Ishikawa (cell line): ENCODE data around the gene TNS3.

Experiments
- CEBPB ChIP-seq: IDR thresholded peaks from 2 replicates; pipeline ENCODE4 v1.6.1; 2012
- CREB1 ChIP-seq: IDR thresholded peaks from 2 replicates; pipeline ENCODE4 v1.6.1; 2012; ENCODE audit warnings: low read depth
- EP300 ChIP-seq: IDR thresholded peaks from 2 replicates; pipeline ENCODE4 v1.6.1; 2012; ENCODE audit warnings: borderline replicate concordance
- YY1 ChIP-seq: IDR thresholded peaks from 2 replicates; pipeline ENCODE4 v1.6.1; 2012; ENCODE audit warnings: low read depth
- TF ChIP-seq, protein P1 (sequence below): IDR thresholded peaks from 2 replicates; pipeline ENCODE4 v1.6.1; 2012
- TF ChIP-seq, protein P2 (sequence below): IDR thresholded peaks from 2 replicates; pipeline ENCODE4 v1.6.1; 2012

GRCh38 chr7:47325337-47325736 lies 256.6 kb downstream of the TNS3 start:
- TF ChIP-seq CEBPB, result no peak
- TF ChIP-seq, protein P1, sequence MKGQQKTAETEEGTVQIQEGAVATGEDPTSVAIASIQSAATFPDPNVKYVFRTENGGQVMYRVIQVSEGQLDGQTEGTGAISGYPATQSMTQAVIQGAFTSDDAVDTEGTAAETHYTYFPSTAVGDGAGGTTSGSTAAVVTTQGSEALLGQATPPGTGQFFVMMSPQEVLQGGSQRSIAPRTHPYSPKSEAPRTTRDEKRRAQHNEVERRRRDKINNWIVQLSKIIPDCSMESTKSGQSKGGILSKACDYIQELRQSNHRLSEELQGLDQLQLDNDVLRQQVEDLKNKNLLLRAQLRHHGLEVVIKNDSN, result no peak
- no peak for TF ChIP-seq EP300
- TF ChIP-seq, protein P2, sequence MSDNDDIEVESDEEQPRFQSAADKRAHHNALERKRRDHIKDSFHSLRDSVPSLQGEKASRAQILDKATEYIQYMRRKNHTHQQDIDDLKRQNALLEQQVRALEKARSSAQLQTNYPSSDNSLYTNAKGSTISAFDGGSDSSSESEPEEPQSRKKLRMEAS, result no peak
- no peak for TF ChIP-seq CREB1
- TF ChIP-seq YY1, result no peak
